Measurements from ENCODE around the gene CLEC4A. TPM values are rescaled to one million over a fixed set of nuclear protein-coding genes. Genes with fewer than 3 reads are reported as not detected.
A peak's percentile ranks its signal among the peaks of the same experiment; 100 is the strongest.
"Not testable (repeated sequence)": the region's sequence is repeated elsewhere in the genome, so short reads cannot be mapped to it uniquely, and the experiment has no call there.

The CLEC4A gene
- 1.6 TPM for total RNA-seq

DNA sequence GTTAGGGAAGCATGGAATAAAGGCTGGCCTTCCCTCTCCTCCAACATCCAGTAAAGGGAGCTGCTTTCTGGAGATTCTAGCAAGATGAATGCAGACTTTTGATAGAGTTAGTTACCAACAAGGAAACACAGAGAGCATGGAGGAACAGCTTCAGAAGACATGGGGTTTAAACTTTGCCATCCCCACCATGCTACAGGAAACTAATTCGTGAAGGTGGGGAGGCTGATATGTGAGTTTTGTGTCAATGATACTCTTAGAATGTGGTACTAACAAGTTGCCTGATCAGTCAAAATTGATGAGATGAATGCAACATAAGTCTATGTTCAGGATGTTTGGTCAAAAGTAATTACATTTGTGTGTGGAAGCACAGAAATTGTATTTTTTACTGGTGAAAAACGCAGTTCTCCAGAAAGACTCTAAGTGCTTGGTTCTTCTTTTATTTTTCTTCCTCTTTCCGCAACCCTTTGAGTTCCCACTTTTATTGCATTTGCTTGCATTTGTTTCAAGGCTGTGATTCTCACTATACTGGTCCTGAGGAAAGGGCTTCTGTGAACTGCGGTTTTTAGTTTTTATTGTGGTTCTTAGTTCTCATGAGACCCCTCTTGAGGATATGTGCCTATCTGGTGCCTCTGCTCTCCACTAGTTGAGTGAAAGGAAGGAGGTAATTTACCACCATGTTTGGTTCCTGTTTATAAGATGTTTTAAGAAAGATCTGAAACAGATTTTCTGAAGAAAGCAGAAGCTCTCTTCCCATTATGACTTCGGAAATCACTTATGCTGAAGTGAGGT, at the start of gene CLEC4A:
CLEC4A (plus strand) TSS at position 494 of the 789 bp plus-strand sequence; CDS start at position 756, 262 bp downstream.
- no peak for DNase-seq (ENCODE audit: low spot score)

DNA sequence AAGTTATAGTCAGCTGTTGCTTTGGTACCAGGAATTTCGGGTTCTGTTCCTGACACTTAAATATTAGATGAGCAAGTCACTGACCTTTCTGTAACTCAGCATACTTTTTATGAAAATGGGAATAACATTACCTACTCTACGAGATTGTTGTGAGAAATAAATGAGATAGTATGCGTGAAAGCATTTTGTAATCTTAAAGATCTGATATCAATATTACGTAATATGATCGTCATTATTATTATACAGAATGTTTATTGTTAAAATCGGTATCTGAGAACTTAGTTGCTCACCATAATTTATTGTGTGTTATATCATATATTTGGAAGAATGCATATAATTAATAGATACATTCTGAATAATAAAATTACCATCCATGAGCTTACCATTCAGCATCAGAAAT, 47.5 kb upstream of the CLEC4A start:
- DNase-seq (ENCODE audit: low spot score), result no peak

DNA sequence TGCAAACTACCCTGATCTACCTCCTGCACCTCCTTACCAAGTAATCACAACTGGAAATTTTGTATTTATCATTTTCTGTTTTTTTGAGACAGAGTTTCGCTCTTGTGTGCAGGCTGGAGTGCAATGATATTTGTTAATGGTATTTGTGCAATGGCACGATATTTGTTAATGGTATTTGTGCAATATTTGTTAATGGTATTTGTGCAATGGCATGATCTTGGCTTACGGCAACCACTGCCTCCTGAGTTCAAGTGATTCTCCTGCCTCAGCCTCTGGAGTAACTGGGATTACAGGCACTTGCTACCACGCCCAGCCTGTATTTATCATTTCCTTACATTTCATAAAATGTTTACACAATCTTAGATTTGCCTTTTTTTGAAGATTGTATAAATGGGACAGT, 47.1 kb upstream of the CLEC4A start:
- no peak for DNase-seq (ENCODE audit: low spot score)

DNA sequence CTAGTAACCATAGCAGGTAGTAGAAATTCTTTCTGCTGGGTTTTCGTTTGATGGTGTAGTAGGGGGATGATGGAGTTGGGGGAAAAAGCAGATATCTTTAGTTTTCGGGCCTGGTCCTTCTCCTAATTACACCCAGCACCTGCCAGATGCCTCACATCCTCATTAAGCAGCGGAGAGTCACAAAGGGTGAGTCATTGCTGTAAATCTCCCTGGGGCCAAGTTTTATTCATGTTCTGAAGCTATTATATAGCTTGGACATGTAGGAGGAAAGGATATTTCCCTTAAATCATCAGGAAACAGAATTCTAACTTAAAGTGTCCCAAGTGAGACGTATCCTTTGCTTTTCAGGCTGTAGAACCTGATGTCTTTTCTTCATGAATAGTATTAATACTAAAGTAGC, 46.2 kb upstream of the CLEC4A start:
- DNase-seq (ENCODE audit: low spot score), result no peak

DNA sequence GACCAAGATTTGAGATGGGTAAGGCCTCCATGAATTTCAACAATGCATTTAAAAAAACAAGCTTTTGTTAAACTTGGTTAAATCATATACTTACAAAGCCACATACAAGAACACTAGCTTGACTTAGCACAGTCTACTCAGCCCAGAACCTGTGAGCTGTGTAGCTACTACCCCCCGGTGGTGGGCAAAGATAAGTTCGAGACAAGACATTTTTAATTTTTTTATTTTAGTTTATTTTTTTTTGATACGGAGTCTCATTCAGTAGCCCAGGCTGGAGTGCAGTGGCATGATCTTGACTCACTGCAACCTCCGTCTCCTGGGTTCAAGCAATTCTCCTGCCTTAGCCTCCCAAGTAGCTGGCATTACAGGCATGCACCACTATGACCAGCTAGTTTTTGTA, 45.0 kb upstream of the CLEC4A start:
- peak; percentile 21 for DNase-seq (ENCODE audit: low spot score)

DNA sequence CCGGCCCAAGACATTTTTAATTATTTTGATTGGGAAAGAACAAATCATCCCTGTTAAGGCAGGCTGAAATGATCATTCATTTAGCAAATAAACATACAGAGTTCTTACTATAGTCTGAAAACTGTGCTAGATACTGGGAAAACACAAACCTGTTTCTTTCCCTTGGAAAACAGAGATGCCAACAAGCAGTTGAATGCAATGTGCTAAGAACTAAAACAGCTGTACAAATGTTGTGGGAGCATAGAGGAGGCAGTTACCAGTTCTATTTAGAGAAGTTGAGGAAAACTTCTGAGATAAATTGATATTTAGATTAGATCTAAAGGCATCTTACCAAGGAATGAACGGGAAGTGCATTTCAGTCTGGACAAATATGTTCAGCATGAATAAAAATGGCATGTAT, 44.5 kb upstream of the CLEC4A start:
- DNase-seq (ENCODE audit: low spot score), result no peak

DNA sequence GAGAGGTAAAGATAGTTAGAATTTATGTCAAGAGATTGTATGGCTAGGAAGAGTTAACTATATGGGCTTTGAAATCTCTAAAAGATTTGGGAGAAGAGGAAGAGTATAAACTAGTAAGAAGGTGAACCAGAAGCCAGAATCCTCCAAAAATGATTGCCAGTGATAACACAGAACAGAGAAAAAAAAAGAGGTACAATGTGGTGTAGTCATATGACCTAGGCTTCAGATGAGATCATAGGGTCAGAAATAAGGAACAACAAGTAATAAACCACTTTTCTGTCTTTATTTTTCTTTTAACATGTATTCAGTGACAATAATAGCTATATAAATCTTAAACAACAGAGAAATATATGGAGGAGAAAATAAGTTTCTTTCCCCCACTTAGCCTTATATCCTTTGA, 43.3 kb upstream of the CLEC4A start:
- DNase-seq (ENCODE audit: low spot score), result no peak

DNA sequence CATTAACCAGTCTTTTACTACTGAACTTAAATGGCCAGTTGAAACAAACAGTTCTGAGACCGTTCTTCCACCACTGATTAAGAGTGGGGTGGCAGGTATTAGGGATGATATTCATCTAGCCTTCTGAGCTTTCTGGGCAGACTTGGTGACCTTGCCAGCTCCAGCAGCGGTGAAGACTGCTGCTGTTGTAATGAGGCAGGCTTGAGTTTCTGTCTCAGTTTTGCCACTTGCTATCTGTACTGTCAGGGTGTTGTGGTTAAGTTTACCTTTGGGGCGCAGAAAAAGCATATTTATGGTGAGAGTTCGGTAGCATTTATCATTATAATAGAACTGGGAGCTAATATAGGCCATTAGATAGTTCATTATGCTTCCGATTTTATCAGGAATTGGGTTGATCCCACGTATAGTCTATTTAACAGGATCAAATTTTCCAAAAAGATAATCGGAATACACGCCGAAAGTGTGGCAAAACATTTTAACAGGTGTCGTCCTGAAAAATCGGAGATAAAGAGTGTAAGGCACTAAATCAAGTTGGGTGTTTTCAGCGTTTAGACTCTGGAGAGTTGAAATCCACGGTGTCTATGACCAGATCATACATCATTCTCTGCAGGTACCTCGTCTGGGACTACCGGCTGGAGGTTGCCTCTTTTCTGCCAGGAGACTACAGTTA, 42.0 kb upstream of the CLEC4A start:
- DNase-seq (ENCODE audit: low spot score), result no peak

DNA sequence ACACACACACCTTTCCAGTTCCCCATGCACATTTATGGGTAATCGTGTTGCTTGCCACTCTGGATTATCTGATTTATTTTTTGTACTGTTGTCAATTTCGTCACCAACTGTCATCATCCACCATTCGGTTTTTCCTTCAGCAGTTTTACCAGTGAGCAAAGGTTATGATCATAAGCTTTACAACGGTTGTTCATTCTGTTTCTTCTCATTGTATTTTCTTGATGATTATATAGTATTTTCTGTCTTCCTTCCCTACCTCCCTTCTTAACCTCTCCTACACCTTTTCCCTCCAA, 40.7 kb upstream of the CLEC4A start:
- no peak for DNase-seq (ENCODE audit: low spot score)

DNA sequence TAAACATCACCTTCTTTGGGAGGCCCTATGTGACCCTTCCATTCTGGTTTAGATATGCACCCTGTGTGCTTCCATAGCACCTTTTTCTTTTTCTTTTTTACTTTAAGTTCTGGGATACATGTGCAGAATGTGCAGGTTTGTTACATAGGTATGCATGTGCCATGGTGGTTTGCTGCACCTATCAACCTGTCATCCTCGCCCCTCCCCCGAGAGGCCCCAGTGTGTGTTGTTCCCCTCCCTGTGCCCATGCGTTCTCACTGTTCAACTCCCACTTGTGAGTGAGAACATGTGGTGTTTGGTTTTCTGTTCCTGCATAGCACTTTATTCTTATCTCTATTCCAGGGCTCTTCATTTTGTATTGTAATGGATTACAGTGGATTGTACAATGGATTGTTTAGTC, 39.1 kb upstream of the CLEC4A start:
- not testable (repeated sequence) for DNase-seq (ENCODE audit: low spot score)

DNA sequence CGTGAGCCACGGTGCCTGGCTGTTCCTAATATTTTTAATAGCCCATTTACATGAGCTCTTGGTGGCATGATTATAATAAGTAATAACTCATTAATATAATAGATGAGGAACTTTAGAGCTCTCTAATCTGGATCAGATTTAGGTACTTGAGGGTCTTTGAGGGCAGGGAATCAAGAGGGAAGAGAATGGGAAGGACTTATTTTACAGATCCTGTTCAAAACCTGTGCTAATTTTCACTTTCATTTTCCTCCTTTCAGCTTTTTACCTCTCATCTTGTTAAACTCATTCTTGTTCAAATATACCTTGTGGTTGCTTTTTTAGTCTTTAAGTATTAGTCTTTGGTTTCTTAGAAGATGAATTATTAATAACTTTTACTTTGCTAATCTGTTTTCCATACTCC, 35.8 kb upstream of the CLEC4A start:
- DNase-seq (ENCODE audit: low spot score), result no peak

DNA sequence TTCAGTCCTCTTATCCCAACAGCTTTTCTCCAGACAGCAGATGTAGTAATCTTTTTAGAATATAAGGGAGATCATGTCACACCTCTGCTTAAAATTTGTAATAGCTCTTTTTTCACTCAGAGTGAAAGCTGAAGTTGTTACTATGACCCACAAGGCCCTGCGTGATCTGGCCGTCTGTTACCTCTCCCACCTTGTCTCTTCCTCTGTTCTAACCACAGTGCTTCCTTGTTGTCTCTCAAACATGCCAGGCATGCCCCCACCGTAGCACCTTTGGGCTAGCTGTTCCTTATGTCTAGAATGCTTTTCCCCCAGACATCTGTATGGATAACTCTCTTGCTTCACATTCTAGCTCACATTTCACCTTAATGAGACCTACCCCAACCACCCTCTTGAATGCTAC, 34.8 kb upstream of the CLEC4A start:
- no peak for DNase-seq (ENCODE audit: low spot score)

DNA sequence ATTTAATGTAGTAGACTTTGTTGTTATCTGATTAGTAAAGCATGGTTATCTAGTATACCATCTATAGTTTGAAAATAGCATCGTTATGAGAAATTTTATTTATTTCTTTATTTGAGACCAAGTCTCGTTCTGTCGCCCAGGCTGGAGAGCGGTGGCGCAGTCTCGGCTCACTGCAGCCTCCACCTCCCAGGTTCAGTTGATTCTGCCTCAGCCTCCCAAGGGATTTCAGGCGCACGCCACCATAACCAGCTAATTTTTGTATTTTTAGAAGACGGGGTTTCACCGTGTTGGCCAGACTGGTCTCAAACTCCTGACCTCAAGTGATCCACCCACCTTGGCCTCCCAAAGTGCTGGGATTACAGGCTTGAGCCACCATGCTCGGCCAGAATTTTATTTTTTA, 34.1 kb upstream of the CLEC4A start:
- DNase-seq (ENCODE audit: low spot score), result not testable (repeated sequence)

DNA sequence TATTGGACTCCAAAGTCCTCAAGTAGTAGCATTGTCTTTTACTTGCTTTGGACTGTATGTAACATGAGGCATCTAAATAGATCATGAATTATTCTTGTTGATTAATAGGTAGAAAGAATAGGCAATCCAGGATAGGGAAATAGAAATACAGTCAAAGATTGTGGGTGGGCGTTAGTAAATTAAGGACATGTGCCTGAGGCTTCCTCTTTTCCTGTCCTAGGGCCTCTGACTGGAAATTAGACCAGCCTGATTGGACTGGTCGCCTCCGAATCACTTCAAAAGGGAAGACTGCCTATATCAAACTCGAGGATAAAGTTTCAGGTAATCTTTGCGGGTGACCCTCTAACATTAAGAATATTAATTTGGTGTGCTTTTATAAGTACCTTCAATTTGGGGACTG, 33.7 kb upstream of the CLEC4A start:
- DNase-seq (ENCODE audit: low spot score), result no peak

DNA sequence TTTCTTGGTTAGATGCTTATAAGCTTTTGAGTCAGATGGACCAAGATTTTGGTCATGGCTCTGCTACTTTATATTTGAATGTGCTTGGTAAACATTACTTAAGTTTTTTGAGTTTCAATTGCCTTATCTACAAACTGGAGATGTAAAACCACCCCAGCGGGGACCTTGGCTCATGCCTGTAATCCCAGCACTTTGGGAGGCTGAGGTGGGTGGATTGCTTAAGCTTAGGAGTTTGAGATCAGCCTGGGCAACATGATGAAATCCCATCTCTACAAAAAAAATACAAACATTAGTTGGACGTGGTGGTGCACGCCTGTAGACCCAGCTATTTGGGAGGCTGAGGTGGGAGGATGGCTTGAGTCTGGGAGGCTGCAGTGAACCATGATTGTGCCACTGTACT, 30.1 kb upstream of the CLEC4A start:
- no peak for DNase-seq (ENCODE audit: low spot score)

DNA sequence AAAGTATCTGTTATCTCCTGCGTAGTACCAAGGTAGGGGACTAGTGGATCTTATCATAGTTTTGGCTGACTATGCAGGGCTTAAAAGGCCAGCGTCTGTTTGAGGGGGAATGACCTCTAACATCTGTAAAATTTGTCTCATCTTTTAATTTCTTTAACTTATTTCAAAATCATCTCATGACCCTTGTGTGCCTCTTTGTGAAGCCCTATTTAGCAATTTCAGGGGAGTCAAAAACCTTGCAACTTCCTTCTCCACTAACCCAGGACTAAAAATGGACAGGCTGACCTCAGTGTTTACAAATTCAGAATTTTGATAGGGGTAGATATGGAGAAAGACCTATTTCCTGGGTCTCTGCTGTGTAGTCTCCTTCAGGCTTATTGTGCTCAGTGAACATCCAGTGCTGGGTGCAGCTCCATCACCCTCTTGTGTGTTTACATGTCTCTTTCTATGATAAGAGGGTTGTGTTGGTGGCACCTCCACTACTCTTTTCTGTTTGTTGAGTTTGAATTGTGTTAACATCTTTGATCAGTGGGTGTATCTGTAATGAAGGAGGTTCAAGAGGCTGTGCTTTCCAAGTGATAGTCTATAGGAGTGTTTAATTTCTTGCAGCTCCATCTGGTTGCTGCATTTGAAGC, 27.0 kb upstream of the CLEC4A start:
- no peak for DNase-seq (ENCODE audit: low spot score)

DNA sequence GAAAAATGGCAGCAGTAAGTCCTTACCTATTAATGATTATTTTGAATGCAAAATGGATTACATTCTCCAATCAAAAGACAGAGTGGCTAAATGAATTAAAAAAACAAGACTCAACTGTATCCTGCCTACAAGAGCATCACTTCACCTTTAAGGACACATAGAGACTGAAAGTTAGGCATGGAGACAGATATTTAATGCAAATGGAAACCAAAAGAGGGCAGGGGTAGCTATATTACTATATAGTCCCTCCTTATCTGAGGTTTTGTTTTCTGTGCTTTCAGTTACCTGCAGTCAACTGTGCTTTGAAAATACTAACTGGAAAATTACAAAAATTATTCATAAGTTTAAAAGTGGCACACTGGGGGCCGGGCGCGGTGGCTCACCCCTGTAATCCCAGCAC, 24.2 kb upstream of the CLEC4A start:
- DNase-seq (ENCODE audit: low spot score), result no peak

DNA sequence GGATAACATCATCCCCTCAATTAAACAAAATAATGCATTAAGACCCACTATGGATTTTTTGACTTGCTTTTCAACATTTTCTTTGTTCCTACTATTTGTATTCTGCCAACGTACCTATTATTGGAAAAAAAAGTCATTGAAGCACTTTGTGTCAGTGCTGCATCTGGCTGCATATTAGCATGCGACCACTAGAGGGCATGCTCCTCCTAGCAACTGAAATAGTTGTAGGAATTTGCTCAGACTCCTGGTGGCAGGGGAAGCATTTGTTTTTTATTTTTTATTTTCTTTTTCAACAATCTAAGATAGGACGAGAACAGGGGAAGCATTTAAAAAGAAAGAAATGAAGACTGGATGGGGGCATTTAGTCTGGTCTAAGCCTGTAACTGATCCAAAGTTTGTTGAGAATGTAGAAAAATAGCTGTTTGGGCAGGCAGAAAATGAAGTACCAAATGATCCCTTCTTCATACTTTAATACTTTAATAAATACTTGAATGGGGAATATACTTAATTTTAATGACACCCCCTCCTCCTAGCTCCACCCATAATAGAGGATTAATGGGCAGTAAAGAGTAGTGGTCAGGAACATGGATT, 14.5 kb upstream of the CLEC4A start:
- DNase-seq (ENCODE audit: low spot score), result peak; percentile 82

DNA sequence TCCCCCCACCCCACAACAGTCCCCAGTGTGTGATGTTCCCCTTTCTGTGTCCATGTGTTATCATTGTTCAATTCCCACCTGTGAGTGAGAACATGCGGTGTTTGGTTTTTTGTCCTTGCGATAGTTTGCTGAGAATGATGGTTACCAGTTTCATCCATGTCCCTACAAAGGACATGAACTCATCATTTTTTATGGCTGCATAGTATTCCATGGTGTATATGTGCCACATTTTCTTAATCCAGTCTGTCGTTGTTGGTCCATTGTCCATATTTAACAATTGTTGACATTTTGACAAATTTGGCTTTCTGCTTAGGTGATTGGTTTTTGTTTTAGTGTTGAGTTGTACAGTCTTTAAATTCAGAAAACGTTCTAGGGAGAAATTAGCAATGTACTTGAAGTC, 10.3 kb upstream of the CLEC4A start:
- not testable (repeated sequence) for DNase-seq (ENCODE audit: low spot score)

DNA sequence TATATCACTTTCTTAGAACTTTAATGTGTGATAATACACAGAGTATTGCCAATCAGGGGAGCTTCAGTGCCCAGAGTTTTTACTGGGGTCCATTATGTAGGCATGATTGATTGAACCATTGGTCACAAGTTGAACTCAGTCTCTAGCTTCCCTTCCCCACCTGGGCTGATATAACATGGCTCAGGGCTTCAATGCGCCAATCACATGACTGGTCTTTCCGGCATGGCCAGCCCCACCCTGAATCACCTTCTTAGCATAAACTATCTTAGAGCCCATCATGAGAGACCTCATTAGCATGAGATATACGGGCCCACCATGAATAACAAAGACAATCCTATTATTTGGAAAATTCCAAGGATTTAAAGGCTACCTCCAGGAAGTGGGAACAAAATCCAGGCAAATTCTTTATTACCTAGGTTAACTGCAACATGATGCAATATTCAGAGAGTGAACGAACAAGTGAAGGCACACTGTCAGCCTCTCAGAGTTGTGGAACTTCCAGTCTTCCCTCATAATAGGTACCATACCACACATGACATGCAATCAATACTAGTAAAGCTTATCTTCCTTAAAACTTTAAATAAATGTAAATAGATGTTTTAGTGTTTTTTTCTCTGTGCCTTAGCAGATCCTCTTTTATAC, 3.2 kb upstream of the CLEC4A start:
- DNase-seq (ENCODE audit: low spot score), result no peak

DNA sequence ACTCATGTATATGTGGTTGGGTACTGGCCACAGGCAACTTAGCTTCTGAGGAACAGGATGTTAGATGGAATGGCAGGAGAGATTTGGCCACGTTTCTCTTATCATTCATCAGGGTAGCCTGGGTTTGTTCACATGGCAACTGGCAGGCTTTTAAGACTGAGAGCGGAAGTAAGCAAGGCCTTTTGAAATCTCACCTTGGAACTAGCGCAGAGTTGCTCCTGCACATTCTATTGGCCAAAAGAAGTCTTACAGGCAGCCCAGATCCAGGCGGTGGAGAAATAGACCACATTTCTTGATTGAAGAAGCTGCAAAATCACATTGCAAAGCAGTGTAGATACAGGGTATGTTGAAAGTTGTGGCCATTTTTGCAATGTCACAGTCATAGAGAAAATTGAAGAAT, 3.7 kb downstream of the CLEC4A start:
- DNase-seq (ENCODE audit: low spot score), result no peak

DNA sequence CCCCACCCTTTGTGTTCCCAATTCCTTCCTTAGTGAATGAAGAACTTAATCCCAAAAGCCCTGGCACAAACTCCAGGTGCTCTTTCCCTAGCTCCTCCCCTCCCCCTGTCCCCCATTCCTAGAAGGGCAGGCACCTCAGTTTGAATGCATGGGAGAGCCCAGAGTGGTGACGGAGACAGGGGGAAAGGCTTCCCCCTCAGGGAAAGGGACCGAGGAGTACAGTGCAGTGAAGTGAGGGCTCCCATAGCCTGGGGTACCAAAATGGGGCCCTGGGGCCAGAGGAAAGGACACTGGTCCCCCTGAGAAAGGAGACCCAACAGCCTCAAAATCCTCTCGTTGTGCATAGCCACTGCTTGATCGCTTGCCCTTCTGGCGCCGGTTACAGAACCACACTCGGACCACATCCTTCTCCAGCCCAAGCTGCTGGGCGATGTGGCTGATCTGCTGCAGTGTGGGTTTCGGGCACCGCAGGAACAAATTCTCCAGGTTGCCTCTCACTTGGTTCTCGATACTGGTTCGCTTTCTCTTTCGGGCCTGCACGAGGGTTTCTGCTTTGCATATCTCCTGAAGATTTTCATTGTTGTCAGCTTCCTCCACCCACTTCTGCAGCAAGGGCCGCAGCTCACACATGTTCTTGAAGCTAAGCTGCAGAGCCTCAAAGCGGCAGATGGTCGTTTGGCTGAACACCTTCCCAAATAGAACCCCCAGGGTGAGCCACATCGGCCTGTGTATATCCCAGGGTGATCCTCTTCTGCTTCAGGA, 10.4 kb downstream of the CLEC4A start:
- DNase-seq (ENCODE audit: low spot score), result not testable (repeated sequence)

All from mucosa of gallbladder (tissue), 1 donor.